Stimulated activated CD4-positive, alpha-beta T cell treated with anti-CD3 and anti-CD28 coated beads, Interleukin-1b, Interleukin-23, amount 100 ng/mL, for 4 hours (primary cell): ENCODE measurements around the gene BNC2.

Experiments used
- DNase-seq, 2 donors: peaks; one replicate each; pipeline ENCODE4 v3.0.0-alpha.2; 2020; ENCODE audit warnings: low read depth in 2 of 2

BNC2 gene

DNA sequence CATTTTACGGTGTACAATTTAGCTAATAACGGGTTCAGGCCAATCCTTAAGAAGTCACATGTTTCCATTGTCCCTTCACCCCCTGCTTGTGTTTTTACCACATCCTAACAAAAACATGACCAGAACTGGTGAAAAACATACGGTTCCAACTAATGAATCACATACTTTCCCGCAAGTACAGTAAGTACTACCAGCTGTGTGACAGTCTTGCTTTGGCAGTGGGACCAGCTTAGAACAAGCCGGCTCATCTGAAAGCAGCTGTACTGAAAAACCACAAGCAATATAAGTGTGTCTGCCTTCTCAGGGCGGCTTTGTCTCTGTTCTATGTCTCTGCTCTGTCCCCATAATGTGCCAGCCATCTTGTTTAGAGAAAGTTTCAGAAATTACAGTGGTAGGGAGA lies 242.5 kb downstream of the BNC2 start:
- no peak for DNase-seq

- DNase-seq, result no peak
These were observed 242.9 kb downstream of the BNC2 start for GRCh38 chr9:16627521-16627920.

DNA sequence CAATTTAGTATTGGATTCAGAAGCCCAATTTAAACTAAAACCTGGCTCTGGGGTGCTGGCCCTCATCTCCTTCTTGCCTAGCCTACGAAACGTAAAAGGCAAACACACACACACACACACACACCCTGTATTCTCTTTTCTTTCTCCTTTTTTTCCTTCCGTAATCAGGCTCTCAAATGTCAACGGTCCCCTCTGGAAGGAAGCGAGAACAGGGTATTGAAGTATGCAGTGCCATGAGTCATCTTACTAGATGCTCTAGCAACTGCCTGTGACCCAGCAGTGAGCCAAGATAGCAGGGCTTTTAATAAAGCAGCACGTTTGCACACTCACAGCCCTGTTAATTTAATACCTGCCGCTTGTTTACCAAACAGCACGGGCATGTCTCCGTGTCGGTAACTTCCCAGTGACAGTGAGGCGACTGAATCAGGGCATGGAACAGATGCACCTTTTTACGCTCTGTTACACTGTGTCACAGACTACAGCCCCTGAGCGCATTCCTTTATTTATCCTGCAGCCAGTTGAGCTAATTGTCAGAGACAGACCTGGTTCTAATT lies 243.8 kb downstream of the BNC2 start:
- no peak for DNase-seq

- no peak for DNase-seq
These were observed 244.7 kb downstream of the BNC2 start for GRCh38 chr9:16625811-16626210.

- DNase-seq, result no peak
These were observed 245.3 kb downstream of the BNC2 start for GRCh38 chr9:16625161-16625631.

DNA sequence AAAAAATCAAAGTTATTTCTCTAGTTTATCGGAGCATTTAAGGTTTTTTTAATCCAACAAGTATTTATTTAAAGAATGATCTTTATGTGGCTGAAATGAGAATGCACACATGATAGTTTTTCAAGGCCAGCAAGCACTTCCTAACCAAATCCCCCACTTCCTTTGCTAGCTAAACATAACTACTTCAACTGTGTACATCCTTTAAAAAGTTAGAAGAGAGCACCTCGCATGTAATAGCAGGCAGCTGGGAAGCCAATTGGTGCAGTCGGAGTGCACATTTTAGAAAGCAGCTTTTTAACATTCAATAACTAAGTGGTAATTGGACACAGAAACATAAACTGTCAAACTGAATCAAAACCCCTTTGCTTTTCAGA lies 245.7 kb downstream of the BNC2 start:
- no peak for DNase-seq

GRCh38 chr9:16623989-16624743 lies 246.3 kb downstream of the BNC2 start:
- no peak for DNase-seq

DNA sequence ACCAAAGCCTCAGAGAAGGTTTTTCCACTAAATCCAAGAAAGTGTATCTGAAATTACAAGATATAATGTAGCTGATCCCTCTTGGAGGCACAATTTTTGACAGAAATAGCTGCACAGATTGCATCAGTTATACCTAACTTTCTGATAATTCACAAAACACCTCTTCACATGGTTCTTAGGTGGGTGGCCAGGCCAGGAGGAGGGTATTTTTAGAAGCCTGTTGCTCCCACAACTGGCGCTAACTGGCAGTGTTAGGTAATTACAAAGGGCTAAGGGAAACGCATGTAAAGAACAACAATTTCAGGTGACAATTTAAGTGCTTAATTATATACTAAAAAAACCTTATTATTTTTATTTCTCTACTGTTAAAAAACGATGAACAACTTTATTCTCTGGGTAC lies 247.9 kb downstream of the BNC2 start:
- DNase-seq, result no peak

DNA sequence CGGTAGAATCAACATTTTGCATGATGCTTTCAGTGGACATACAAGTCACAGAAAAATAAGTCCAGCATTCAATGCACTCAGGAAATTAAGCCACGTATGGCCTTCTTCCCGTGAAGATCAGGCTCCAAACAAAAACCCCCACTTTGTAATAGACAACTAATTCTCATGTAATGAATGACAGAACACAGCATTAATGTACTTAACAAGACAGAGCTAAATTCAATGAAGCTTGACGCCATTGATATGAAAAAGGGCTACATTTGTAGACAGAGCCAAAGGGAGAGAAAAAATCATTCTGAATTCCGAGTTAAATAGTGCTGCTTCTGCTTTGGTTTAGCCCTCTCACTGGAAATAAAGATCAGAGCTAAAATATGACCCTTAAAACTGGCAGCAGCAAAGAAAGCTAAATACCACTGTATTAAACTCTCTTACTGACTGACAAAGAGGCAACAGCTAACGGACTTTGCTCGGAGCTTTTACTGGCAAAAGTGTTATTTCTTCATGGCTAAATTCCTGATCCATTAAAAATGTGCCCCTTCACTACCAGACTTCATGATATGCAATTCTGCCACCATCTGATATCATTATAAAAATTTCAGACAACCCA lies 250.5 kb downstream of the BNC2 start:
- no peak for DNase-seq

DNA sequence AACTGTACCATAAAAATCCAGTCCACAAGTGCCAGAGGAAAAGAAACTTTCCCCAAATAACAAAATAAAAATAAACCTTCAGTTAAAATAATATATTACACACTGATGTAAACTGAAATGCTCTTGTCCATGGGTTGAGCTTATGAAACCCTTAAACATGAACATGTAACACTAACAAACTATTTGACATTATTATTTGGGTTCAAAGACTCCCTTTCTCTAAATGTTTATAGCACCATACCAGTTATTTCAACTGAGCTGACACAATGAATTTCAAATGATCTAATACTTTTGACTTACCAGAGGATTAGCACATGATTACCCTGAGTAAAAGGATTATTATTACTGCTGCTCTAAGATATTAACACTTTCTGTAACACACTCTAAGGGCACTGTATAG lies 251.1 kb downstream of the BNC2 start:
- no peak for DNase-seq

GRCh38 chr9:16618524-16618923 lies 251.9 kb downstream of the BNC2 start:
- no peak for DNase-seq

DNA sequence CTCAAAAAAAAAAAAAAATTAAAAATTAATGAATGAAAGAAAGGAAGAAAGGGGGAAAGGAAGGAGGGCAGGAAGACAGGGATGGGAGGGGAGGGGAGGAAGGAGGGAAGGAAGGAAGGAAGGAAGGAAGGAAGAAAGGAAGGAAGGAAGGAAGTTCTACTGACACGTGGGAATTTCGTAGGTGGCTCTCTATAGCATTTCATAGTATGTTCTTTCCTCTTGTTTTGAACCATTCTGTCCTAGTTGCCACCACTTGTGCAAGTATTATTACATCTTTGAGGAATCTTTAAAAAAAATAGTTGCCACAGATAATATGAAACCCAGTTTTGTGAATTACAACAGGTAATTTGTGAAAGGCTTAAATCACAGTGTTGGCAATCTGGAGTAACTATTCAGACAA lies 253.8 kb downstream of the BNC2 start:
- no peak for DNase-seq

- no peak for DNase-seq
These were observed 255.0 kb downstream of the BNC2 start for GRCh38 chr9:16615451-16615850.

GRCh38 chr9:16613605-16614004 lies 256.9 kb downstream of the BNC2 start:
- no peak for DNase-seq

DNA sequence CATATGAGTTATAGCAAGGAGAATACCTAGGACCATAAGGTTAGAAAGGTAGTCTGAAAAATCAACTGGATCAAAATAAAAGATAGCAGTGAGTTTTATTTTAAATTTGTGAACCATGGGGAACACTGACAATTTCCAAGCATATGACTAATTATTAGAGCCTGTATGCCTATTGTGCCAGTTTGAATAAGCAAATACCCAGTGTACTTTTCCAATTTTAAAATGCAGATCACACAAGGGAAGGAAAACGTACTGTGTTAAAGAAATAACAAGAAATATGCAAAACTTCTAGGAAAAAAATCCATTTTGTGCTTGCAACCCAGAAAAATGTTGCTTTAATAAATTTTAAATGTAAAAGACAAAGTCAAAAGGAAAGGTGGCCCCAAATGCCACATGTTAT lies 257.4 kb downstream of the BNC2 start:
- no peak for DNase-seq

- no peak for DNase-seq
These were observed 257.8 kb downstream of the BNC2 start for GRCh38 chr9:16612627-16613026.

DNA sequence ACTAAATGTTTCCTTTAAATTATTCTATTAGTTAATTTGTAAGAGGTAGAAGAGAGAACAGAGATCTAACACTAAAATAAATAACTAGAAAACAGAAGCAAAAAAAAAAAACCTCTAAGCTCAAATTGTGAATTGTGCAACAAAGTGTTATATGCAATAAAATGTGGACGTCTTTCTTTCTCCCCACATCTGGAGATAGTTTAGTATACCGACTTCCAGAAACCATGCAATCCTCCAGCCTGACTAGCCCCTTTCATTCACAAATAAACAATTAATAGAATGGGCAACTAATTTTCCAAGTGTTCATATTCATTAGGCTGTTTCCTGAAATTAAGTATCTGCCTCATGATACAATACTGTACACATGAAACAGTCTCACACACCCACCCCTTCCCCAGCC lies 258.5 kb downstream of the BNC2 start:
- no peak for DNase-seq

- no peak for DNase-seq
These were observed 259.5 kb downstream of the BNC2 start for GRCh38 chr9:16611001-16611400.

DNA sequence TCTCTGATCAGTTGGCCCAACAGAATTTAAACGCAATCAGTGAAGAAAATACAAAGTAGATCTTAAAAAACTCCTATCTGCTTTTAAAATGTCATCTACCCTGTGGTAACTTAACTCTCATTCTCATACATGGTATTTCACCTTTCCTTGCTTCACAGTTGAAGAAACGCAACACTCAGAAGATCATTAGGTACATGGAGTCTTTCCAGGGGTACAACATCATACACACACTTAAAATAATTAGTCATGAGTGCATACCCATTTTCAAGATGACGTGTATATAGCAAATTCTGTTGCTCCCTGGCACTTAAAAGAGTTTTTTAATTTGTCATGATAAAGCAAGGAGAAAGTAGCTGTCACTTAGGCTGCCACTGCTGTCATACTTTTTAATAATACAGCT lies 259.9 kb downstream of the BNC2 start:
- DNase-seq, result no peak

DNA sequence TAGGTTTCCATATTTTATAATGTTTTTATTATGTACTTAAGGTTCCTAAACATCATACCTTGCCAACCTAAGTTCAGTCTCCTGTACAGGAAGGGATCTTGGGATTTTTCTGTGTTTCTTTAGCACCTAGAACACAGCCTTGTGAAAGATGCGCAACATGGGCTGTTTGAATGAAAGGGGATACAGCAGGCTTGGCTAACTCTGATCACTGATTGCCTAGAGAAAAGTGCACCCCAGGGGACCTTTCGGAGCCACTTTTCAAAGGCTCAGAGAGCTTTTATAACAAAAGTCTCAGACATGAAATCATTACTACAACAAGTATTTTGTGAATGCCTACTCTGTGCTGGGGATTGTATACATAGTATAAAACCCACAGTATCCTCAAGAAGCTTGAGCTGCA lies 261.6 kb downstream of the BNC2 start:
- DNase-seq, result no peak

GRCh38 chr9:16602494-16602893 lies 268.0 kb downstream of the BNC2 start:
- DNase-seq, result no peak

DNA sequence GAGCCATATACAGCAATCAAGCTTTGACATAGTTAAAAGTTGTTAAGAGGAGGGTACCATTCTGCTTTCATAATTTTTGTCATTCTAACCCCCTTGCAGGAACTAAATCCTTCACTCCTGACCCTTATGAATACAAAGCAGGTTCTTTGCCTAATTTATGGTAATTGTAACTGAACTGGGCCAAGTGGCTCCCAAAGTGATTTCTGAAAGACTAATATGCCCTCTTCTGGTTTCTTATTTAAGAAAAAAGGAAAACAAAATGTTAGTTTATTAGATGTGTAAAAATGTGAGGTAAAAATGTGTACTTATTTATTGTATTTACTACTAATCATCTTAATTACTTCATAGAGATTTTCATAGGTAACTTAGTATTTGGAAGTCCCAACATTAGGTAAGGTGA lies 268.5 kb downstream of the BNC2 start:
- no peak for DNase-seq

DNA sequence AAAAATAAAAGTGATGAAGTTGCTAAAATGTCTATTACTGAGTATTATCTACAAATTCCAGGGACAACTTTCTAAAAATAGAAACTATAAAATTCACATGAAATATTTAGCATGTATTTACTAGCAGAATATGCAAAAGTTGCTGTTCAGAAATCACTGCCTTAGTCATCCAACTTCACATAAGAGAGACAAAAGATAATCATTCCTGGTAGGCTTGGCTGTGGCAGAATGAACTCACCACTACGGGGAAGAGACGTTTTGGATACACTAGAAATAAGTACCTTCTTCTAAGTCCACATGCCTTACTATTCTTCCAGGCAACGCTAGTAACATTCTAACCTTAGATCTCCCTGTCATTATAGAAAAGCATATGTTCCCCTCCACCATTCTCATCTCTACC lies 272.2 kb downstream of the BNC2 start:
- no peak for DNase-seq
